Middle frontal gyrus (tissue), 1 donor: Measurements from ENCODE around the gene DNAJC4.

Experiments
- DNase-seq: peaks from one replicate; pipeline ENCODE4 v3.0.0-alpha.2; 2015; ENCODE audit warnings: low spot score; ENCODE audit errors: extremely low spot score

DNAJC4 gene

GRCh38 chr11:64276653-64277431, 46.5 kb downstream of the DNAJC4 start:
- no peak for DNase-seq

GRCh38 chr11:64278576-64279190, 48.3 kb downstream of the DNAJC4 start:
- no peak for DNase-seq

GRCh38 chr11:64281957-64282770, 51.8 kb downstream of the DNAJC4 start:
- DNase-seq: no peak

GRCh38 chr11:64283092-64283491, 52.7 kb downstream of the DNAJC4 start:
- DNase-seq: no peak
